Kidney epithelial cell (primary cell): ENCODE measurements around the gene WDR5B. TPM values are rescaled to one million over a fixed set of nuclear protein-coding genes. Genes with fewer than 3 reads are reported as not detected.
A peak's percentile ranks its signal among the peaks of the same experiment; 100 is the strongest.

ENCODE experiments used
- DNase-seq: peaks from one replicate; pipeline ENCODE4 v3.0.0-alpha.2; 2010; ENCODE audit warnings: low read depth
- H3K27me3 ChIP-seq: 2 replicates; pipeline ENCODE4 v1.6.0; 2011; ENCODE audit warnings: low read length; ENCODE audit not compliant: control insufficient read depth, insufficient read depth
- H3K36me3 ChIP-seq: 2 replicates; pipeline ENCODE4 v1.5.1; 2011; ENCODE audit warnings: low read length; ENCODE audit not compliant: control insufficient read depth, insufficient read depth
- H3K4me3 ChIP-seq: 2 replicates; pipeline ENCODE4 v1.5.1; 2011; ENCODE audit warnings: low read depth, mild to moderate bottlenecking, control low read depth, low read length
- CTCF ChIP-seq: IDR thresholded peaks from 2 replicates; pipeline ENCODE4 v1.5.1; 2011; ENCODE audit warnings: mild to moderate bottlenecking, moderate library complexity, low read length, control low read depth, inconsistent platforms; ENCODE audit not compliant: insufficient read depth, poor library complexity, severe bottlenecking
- total RNA-seq: library from RNA; depleted of rRNA; stranded (reverse); fragments of >200 nt; gene quantifications from 2 replicates; pipeline ENCODE4 v1.2.3, GENCODE V29; 2015

WDR5B gene
- total RNA-seq, 1 donor from 2014 or later, result 4.9 TPM

GRCh38 chr3:122395582-122395981 lies 20.3 kb downstream of the WDR5B start:
- Histone ChIP-seq H3K4me3 (no peak overlapping the region), H3K27me3 (no peaks in the 10 kb centered on the region), H3K36me3 (no peaks in the 10 kb centered on the region)
- TF ChIP-seq CTCF, result no peak
- no peak for DNase-seq

- Histone ChIP-seq H3K36me3 (no peaks in the 10 kb centered on the region), H3K27me3 (no peaks in the 10 kb centered on the region)
- no peak for DNase-seq
Measured at GRCh38 chr3:122394173-122394572, 21.7 kb downstream of the WDR5B start.

GRCh38 chr3:122392868-122393844 lies 22.7 kb downstream of the WDR5B start:
- Histone ChIP-seq H3K27me3 (no peaks in the 10 kb centered on the region), H3K36me3 (no peaks in the 10 kb centered on the region), H3K4me3 (no peak overlapping the region)
- peak; percentile 49 for DNase-seq
- peak; percentile 68 for TF ChIP-seq CTCF

More at GRCh38 chr3:122394173-122394572, 21.7 kb downstream of the WDR5B start:
- no peak overlapping the region for H3K4me3 ChIP-seq
- TF ChIP-seq CTCF, result no peak

GRCh38 chr3:122391681-122392446 lies 24.0 kb downstream of the WDR5B start:
- no peaks in the 10 kb centered on the region for H3K27me3 ChIP-seq
- no peak for TF ChIP-seq CTCF
- no peak overlapping the region for H3K4me3 ChIP-seq
- DNase-seq, result no peak
- no peaks in the 10 kb centered on the region for H3K36me3 ChIP-seq

- no peak for TF ChIP-seq CTCF
- no peak for DNase-seq
- H3K4me3 ChIP-seq, result no peak overlapping the region
- no peaks in the 10 kb centered on the region for H3K36me3 ChIP-seq
- H3K27me3 ChIP-seq, result no peaks in the 10 kb centered on the region
Measured at GRCh38 chr3:122390665-122391064, 25.2 kb downstream of the WDR5B start.
